ENCODE measurements around the gene MMP17.
"Not testable (repeated sequence)": the region's sequence is repeated elsewhere in the genome, so short reads cannot be mapped to it uniquely, and the experiment has no call there.

The MMP17 gene

GRCh38 chr12:131800594-131801135 lies 27.5 kb upstream of the MMP17 start:
- no peak for DNase-seq

- no peak for DNase-seq
Observed at GRCh38 chr12:131801254-131801866, 26.8 kb upstream of the MMP17 start.

GRCh38 chr12:131803961-131804521 lies 24.2 kb upstream of the MMP17 start:
- no peak for DNase-seq

- no peak for DNase-seq
Observed at GRCh38 chr12:131805421-131805820, 22.8 kb upstream of the MMP17 start.

GRCh38 chr12:131806674-131807073 lies 21.5 kb upstream of the MMP17 start:
- DNase-seq = no peak

GRCh38 chr12:131808744-131809371 lies 19.3 kb upstream of the MMP17 start:
- peak; percentile 36 for DNase-seq

- not testable (repeated sequence) for DNase-seq
Observed at GRCh38 chr12:131809476-131810254, 18.5 kb upstream of the MMP17 start.

- no peak for DNase-seq
Observed at GRCh38 chr12:131810726-131811125, 17.5 kb upstream of the MMP17 start.

- DNase-seq = no peak
Observed at GRCh38 chr12:131815131-131815530, 13.1 kb upstream of the MMP17 start.

GRCh38 chr12:131816495-131816894 lies 11.7 kb upstream of the MMP17 start:
- DNase-seq = no peak

GRCh38 chr12:131817241-131817640 lies 11.0 kb upstream of the MMP17 start:
- DNase-seq = no peak

GRCh38 chr12:131818821-131819585 lies 9.2 kb upstream of the MMP17 start:
- no peak for DNase-seq

- DNase-seq = no peak
Observed at GRCh38 chr12:131824450-131824849, 3.7 kb upstream of the MMP17 start.

- no peak for DNase-seq
Observed at GRCh38 chr12:131825146-131825892, 2.9 kb upstream of the MMP17 start.

- no peak for DNase-seq
Observed at GRCh38 chr12:131826097-131826928, 1.9 kb upstream of the MMP17 start.

- no peak for DNase-seq
Observed at GRCh38 chr12:131828671-131829355, 620 bp downstream of the MMP17 start.

GRCh38 chr12:131829356-131829747 lies 1.2 kb downstream of the MMP17 start:
- DNase-seq = no peak

GRCh38 chr12:131829791-131830334 lies 1.7 kb downstream of the MMP17 start:
- DNase-seq = no peak

GRCh38 chr12:131830335-131830913 lies 2.2 kb downstream of the MMP17 start:
- DNase-seq = no peak

All from activated gamma-delta T cell treated with Interleukin-2 at 50 U/mL for 16 hours (primary cell).